PC-9 (cell line): ENCODE measurements around the gene MZT2B.
"Not testable (repeated sequence)": the region's sequence is repeated elsewhere in the genome, so short reads cannot be mapped to it uniquely, and the experiment has no call there.

Source experiments
- EZH2 ChIP-seq: fragments of 200-600 bp; sonication (generic); IDR thresholded peaks from 2 replicates; pipeline ENCODE4 v1.8.0; 2017; ENCODE audit warnings: antibody characterized with exemption, low read depth
- TF ChIP-seq, protein P1 (sequence below): fragments of 200-600 bp; sonication (generic); conservative IDR thresholded peaks from 2 replicates; pipeline ENCODE4 v1.6.1; 2017; ENCODE audit warnings: mixed run types, antibody characterized with exemption, mild to moderate bottlenecking, moderate library complexity

DNA sequence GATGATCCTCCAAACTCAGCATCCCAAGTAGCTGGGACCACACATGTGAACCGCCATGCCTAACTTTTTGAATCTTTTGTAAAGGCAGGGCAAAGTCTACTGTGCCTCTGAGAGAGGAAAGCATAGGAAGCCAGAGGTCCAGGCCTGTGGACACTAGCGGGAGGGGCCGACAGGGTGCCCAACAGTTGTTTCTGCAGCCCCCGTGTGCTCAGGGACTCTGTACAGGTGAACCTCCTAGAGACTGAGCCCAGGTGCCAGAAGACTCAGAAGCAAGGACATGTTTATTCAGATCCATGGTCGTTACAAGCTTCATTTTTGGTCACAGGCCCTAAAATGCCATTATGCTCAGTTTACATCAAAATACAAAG, 30.9 kb upstream of the MZT2B start:
- TF ChIP-seq, protein P1, sequence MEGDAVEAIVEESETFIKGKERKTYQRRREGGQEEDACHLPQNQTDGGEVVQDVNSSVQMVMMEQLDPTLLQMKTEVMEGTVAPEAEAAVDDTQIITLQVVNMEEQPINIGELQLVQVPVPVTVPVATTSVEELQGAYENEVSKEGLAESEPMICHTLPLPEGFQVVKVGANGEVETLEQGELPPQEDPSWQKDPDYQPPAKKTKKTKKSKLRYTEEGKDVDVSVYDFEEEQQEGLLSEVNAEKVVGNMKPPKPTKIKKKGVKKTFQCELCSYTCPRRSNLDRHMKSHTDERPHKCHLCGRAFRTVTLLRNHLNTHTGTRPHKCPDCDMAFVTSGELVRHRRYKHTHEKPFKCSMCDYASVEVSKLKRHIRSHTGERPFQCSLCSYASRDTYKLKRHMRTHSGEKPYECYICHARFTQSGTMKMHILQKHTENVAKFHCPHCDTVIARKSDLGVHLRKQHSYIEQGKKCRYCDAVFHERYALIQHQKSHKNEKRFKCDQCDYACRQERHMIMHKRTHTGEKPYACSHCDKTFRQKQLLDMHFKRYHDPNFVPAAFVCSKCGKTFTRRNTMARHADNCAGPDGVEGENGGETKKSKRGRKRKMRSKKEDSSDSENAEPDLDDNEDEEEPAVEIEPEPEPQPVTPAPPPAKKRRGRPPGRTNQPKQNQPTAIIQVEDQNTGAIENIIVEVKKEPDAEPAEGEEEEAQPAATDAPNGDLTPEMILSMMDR: not testable (repeated sequence)
- TF ChIP-seq EZH2: not testable (repeated sequence)
